8988T (cell line): ENCODE results near the gene CCDC187.

Experiments
- DNase-seq: peaks from one replicate; pipeline ENCODE4 v3.0.0; 2011

Gene CCDC187

GRCh38 chr9:136222166-136222905 is 81.6 kb downstream of the CCDC187 start:
- no peak for DNase-seq

GRCh38 chr9:136220017-136220729 is 83.7 kb downstream of the CCDC187 start:
- DNase-seq = peak; percentile 93

- DNase-seq = no peak
Measured at GRCh38 chr9:136219276-136219675, 84.6 kb downstream of the CCDC187 start.

DNA sequence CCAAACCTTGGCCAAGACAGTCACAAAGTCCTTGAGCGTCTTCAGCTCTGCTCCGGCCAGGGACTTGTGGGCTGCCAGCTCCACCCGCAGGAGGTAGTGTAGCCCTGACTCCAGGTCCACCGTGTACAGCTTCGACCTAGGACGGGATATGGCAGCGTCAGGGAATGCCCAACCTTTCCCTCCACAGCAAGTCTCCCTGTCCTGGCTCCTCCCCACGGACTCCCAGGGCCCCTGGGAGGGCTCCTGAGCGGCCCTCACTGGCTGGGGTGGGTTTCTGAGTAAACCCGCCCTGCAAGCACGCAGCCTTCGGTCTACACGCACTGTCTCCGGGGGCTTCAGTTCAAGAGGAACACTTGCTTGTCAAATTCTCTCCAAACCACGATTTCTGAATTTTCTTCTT is 85.2 kb downstream of the CCDC187 start:
- no peak for DNase-seq

GRCh38 chr9:136218271-136218670 is 85.6 kb downstream of the CCDC187 start:
- DNase-seq = no peak

GRCh38 chr9:136216541-136217244 is 87.2 kb downstream of the CCDC187 start:
- DNase-seq = no peak

DNA sequence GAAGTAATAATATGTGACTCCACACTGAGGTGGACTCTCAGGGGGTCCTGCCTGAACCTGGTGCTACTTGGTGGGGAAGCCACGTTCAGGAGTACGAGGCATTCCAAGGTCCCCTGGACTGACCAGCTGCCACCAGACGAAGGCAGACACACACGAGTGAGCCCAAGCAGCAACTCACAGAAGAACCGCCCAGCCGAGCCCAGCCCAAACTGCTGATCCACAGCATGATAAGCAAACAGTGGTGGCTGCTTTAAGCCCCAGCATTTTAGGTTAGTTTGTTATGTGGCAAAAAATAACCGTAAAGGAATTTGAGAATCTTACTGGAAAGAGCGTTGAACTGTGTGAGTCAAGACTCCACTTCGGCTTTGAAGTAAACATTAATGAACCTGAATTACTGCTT is 90.2 kb downstream of the CCDC187 start:
- no peak for DNase-seq

- DNase-seq = no peak
Measured at GRCh38 chr9:136212345-136212950, 91.4 kb downstream of the CCDC187 start.

GRCh38 chr9:136211441-136212344 is 92.2 kb downstream of the CCDC187 start:
- no peak for DNase-seq

DNA sequence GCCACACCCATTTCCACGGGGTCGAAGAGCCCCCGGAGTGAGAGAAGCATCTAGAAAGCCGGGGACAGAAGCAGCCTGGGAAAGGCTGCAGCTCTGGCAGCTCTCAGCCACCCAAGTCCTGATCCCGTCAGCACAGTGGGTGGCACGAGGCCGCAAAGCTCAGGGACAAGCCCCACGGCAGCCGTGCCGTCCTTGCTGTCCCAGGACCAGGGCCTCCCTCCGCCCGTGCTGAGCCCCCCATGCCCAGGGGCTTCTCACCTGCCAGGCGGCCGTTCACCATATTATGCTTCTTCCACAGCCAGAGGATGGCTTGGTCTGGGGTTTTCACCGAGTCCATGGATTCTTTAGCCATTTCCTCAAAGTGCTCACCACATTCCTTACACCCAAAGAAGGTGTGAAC is 92.9 kb downstream of the CCDC187 start:
- no peak for DNase-seq

DNA sequence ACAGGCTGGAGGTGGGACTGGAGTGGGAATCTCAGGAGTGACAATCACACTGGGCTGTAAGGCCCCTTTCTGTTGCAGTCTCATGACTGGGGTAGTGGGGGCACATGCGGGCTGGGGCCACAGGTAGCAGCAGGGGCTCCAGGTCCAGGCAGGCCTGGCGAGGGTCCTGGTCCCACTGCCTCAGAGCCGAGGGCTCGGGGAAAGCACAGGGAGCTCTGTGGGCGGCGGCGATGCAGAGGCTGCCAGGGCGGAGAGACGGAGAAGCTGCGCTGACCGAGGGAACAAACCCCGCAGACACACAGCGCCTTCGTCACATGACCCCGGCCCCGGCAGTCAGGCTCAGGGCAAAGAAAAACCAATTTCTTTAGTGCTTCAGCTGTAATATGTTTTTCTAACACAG is 93.6 kb downstream of the CCDC187 start:
- DNase-seq = no peak

DNA sequence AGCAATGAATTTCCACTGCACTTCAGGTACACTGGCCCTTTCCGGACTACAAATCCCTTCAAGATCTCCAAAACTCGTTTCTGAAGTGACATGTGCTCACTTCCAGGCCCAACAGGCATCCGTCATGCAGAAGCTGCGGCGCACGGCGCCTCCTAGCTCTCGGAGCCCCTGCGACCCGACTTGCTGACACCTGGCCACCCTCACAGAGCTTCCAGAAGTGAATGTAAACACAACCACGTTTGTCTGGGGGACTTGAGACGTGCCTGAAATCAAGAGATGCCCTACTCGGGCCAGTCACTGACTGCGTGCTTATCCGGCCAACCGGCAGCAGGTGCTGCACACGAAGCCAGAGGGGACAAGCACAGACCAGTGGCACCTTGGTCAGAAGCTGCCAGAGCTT is 94.1 kb downstream of the CCDC187 start:
- no peak for DNase-seq

DNA sequence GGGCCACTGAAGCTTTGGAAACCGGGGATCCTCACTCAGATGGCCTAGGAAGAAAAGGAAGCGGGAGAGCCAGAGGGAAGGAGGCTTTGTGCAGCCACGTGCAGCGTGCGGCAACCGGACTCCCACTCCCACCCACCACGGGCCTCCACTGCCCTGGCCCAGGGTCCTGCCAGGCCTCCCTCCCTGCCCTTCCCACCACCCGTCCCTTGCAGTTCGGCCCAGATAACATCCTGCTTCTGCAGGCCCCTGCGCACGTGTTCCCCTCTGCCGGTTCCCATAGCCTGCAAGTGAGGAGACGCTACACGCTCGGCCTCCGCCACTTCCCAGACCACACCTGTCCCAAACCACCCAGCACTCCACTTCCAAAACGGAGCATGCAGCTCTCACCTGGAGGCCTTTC is 94.7 kb downstream of the CCDC187 start:
- DNase-seq = no peak

DNA sequence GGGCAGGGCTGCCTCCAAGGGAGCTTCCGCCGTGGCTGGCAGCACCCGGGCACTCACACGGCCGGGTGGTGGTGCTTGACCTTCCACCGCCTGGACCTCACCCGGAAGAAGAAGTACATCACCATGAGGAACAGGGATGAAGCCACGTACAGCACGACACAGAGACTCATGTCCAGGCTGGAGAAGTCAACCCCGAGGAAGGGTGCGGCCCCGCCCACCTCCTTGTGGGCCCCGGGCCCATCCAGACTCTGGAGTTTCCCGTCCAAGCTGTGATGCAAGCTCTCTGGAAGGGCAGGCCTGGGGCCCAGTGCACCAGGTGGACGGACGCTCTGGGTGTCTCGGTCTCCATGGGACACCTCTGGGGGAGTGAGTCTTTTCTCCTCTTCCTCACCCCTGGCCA is 95.2 kb downstream of the CCDC187 start:
- DNase-seq = no peak

DNA sequence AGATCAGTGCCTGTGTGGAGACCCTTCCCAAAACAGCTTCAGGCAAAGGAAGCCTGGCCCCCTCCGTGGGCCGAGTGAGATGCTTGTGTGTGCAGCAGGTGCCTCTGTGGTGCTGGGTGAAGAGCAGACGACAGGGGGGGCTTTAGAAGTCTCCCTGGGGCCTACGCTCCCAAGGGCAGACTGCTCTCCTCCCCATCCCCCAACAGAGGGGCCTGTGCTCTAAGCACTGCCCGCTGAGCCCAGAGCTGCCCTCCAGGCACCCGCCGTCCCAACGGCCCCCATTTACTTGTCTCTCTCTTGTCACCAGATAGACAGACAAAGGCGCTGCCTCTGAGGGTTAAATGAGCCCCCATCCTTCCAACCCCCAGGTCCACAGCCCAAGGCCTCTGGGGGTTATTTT is 96.3 kb downstream of the CCDC187 start:
- no peak for DNase-seq

DNA sequence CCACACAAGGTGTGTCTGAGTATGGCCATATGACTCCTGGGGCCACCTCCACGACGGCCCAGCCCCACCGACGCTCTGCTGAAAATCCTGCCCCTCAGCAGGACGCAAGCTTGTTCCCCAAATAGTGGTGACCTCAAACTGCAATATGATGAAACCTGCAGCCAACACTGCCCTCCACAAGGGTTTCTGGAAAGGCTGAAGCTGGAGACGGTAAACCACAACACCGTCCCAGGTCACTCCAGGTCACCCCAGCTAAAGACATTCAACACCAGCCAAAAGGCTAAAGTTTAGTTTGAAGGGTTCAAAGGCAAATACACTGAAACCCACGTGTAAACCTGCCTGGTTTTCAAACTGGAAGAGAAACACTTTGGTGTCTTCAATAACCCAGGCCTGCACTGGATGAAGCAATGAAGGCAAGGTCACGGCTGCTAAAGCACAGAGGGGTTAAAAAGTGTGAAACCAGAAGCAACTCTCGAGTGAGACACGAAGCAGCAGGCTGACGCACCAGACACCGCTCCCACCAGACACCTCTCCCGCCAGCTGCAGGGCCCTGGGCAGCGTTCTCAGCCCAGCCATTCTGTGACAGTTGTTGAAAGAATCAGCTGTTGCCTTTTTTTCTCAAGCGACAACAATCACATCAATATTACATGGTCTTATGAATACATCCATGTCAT is 97.2 kb downstream of the CCDC187 start:
- DNase-seq = no peak

DNA sequence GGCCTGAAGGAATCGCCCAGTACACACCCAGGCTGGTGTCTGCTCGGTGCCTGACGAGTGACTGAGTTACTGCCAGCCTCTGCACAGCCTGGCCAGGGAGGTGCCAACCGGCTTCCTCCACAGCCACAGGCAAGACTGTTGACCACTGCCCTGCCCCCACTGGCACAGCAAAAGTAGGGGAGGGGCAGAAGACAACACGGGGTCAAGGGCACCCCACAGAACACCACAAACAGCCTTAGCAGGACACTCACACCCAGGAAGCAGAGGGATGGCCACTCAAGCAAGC is 98.2 kb downstream of the CCDC187 start:
- no peak for DNase-seq

DNA sequence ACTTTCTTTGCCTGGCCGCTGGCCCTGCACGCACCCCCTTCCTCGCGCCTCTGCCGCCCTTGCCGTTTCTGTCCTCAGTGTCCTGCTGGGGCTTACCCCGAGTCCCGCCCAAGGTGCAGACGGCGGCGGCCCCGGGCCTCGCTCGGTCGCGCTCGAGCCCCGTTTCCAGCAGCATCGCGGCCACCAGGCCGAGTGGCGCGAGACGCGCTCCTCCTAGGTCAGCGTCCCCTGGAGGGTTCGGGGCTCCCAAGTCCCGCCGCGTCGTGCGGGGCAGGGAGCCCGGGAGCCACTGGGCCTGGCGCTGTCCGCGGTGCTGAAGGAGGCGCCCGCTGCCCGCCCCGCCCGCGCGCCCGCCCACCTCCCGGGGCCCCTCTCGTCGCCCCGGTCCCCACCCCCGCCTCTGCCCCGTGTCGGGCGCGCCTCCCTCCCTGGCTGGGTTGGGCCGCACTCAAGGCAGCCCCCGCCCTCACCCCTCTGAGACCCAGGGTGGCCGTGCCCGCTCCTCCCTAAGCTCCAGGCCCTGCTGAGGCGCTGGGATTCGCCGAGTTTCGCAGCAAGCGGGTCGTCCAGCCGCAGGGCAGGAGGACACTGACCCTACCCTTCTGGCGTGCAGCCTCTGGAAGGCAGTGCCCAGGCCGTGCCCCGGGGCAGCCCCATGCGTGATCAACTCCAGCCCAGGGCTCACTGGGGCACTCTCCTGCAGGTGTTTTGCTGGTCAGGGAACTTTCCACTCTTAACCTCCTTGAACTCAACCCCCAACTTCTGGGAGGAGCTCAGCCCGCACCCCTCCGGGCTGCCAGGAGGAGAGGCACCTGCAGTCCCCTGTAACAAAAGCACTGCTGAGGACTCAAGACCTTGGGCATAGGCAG is 98.8 kb downstream of the CCDC187 start, which contains the start of gene LHX3:
TSS of gene LHX3 (minus strand) at position 291 of the 869 bp plus-strand sequence. CDS start at position 175, 116 bp downstream.
- no peak for DNase-seq

DNA sequence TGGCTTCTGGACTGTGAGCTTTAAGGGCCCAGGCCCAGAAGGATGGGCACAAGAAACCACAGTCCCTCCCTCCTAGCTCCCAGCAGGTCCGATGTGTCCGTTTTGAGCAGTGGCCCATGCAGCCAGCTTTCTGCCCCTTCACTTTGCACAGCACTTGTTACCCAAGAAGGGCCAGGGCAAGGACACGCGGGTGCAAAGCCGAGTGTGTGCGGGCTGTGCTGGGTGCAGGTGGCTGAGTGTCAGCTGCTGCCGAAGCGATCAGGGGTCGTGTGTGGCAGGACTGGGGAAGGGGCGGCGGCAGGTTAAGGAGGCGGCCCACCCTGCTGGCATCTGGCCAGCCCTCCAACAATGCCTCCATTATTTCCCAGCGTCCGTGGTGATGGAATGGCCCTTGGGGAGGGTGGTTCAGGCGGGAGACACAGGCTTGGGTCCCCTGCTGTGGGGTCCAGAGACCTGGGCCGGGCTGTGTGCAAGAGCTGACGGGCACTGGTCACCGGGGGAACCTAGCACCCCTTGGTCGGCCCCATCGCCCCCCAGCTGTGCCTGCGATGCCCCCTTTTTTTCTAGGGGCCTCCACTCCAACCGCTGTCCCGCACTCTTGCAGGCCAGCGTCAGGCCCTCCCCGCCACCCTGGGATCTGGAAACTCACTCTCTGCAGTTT is 99.6 kb downstream of the CCDC187 start:
- DNase-seq = peak; percentile 70

DNA sequence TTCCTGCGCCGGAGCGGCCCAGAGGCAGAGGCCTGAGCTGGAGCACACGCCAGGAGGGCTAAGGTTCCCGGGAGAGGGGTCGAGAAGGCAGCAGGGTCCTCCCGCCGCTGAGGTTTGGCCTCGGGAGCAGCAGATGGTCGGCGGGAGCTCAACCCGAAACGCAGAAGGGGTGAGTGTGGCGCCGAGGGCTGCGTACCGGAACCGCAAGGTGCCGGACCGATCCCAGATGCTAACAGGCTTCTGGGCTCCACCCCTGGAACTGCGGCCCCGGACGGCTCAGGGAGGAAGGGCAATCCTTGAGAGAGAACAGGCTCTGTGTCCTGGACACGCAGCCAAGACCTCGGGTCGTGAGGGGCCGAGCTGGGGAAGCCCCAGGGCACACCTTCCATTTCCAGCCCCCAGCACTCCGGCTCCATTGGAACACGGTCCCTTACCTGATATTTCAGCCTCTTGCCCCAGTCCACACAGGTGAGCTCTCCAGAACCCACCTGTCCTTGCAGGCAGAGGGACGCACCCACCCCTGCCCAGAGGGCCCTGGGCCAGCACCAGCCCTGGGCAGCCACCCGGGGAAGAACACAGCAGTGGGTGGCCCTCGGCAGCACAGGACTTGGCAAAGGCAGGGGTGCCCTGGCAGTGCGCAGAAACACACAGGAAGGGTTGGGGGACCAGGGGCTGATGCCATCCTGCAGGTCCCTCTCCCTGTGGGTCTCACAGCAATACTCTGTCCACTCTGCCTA is 100.3 kb downstream of the CCDC187 start:
- no peak for DNase-seq
